HG02981 (cell line): Measurements from ENCODE around the gene TRIM73.
A peak's percentile ranks its signal among the peaks of the same experiment; 100 is the strongest.
"Not testable (repeated sequence)": the region's sequence is repeated elsewhere in the genome, so short reads cannot be mapped to it uniquely, and the experiment has no call there.

Experiments used
- ATAC-seq: cut with Tn5 transposase; IDR thresholded peaks from one replicate; pipeline ENCODE4 v1.9.1; 2021; ENCODE audit warnings: mild to moderate bottlenecking, moderate library complexity; ENCODE audit not compliant: unreplicated experiment

TRIM73 gene

GRCh38 chr7:75395329-75395728 lies at the start of gene TRIM73:
Gene TRIM73, plus strand, starts transcription at chr7:75395629. Its CDS starts 3,305 bp downstream, at chr7:75398934.
- ATAC-seq: not testable (repeated sequence)

GRCh38 chr7:75358671-75359541 lies 36.5 kb upstream of the TRIM73 start:
- ATAC-seq: peak; percentile 80

DNA sequence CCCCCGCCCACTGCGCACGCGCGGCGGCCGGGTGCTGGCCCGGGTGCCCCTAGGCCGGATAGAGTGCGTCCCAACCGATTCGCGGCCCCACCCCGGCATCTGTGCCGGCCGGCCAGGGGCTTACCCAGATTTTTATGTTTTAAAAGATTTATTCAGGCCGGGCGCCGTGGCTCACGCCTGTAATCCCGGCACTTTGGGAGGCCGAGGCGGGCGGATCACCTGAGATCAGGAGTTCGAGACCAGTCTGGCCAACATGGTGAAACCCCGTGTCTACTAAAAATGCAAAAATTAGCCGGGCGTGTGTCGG lies 35.9 kb upstream of the TRIM73 start:
- peak; percentile 55 for ATAC-seq

DNA sequence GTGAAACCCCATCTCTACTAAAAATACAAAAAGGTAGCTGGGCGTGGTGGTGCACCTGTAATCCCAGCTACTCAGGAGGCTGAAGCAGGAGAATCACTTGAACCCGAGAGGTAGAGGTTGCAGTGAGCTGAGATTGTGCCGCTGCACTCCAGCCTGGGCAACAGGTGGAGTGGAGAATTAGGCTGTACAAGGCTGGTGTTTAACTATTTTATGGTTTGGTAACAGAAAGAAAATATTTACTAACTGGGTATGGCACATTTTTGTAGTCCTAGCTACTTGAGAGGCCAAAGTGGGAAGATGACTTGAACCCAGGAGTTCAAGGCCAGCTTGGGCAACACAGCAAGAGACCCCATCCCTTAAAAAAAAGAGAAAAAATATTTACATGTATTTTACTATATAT lies 31.4 kb upstream of the TRIM73 start:
- not testable (repeated sequence) for ATAC-seq

DNA sequence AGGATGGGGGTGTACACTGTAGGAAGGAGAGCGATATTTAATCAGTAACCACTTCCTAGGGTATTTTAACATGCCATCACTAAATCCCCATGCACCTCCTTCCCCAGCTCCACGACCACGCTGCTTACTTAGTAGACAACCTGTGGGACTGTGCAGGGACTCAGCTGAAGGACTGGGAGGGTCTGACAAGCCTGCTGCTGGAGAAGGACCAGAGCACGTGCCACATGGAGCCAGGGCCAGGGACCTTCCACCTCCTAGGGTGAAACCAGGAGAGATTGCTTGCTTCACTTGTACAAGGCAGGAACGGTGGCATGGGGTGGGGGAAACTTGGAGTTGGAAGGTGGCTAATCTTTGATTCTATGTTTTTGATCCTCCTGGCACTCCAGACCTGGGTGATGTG lies 28.8 kb upstream of the TRIM73 start:
- ATAC-seq: not testable (repeated sequence)

DNA sequence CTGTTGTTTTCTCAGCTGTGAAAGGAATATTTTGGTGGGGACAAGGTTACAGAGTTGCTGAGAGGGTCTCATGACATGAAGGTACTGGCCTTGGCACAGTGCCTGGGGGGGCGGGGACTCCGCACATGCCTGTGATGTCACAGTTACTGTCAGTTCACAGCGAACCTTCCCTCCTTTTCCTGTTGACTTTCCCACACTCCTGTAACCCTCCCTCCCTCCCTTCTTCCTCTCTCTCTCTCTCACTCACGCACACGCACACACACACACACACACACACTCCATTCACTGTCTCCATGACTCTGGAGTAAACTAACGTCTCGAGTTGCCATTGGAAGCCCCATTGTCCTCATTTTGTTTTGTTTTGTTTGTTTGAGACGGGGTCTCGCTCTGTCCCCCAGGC lies 28.1 kb upstream of the TRIM73 start:
- not testable (repeated sequence) for ATAC-seq

- ATAC-seq: not testable (repeated sequence)
Measured at GRCh38 chr7:75374144-75374518, 21.3 kb upstream of the TRIM73 start.

- not testable (repeated sequence) for ATAC-seq
Measured at GRCh38 chr7:75374519-75375317, 20.7 kb upstream of the TRIM73 start.

DNA sequence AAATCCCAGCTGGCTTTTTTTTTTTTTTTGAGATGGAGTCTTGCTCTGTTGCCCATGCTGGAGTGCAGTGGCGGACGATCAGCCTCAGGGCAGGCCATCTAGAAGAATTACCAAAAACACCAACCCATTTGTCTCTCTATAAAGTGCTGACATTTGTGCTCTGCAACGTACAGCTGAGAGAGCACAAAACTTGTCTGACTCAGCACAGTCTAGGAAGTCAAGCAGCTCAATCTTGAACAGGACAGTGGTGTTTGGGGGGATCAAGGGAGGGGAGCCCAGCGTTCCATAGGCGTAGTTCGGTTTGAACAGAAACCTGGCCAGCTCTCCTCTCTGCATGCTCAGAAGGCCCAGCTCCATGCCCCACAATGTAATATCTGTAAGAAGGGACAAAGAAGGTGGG lies 2.2 kb upstream of the TRIM73 start:
- not testable (repeated sequence) for ATAC-seq

- not testable (repeated sequence) for ATAC-seq
Measured at GRCh38 chr7:75397865-75398264, 2.4 kb downstream of the TRIM73 start.

GRCh38 chr7:75398771-75399700 lies 3.6 kb downstream of the TRIM73 start:
- ATAC-seq: not testable (repeated sequence)

DNA sequence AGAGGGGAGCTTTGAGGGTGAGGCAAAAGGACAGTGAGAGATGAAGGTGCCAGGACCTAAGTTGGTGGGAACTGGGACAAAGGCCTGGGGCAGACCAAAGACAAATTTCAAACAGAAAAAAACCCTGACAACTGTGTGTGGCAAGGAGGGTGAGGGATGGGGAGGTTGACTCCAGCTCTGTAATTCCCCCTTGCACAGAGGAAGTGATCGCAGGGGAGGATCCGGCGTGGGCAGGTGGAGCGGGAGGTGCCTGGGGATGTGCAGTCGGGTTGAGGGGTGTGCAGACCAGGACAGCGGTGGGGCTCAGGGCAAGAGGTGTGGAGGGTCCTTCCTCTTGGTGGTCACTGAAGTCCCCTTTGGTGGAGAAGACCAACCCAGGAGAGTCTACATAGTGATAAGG lies 5.1 kb downstream of the TRIM73 start:
- ATAC-seq: not testable (repeated sequence)

DNA sequence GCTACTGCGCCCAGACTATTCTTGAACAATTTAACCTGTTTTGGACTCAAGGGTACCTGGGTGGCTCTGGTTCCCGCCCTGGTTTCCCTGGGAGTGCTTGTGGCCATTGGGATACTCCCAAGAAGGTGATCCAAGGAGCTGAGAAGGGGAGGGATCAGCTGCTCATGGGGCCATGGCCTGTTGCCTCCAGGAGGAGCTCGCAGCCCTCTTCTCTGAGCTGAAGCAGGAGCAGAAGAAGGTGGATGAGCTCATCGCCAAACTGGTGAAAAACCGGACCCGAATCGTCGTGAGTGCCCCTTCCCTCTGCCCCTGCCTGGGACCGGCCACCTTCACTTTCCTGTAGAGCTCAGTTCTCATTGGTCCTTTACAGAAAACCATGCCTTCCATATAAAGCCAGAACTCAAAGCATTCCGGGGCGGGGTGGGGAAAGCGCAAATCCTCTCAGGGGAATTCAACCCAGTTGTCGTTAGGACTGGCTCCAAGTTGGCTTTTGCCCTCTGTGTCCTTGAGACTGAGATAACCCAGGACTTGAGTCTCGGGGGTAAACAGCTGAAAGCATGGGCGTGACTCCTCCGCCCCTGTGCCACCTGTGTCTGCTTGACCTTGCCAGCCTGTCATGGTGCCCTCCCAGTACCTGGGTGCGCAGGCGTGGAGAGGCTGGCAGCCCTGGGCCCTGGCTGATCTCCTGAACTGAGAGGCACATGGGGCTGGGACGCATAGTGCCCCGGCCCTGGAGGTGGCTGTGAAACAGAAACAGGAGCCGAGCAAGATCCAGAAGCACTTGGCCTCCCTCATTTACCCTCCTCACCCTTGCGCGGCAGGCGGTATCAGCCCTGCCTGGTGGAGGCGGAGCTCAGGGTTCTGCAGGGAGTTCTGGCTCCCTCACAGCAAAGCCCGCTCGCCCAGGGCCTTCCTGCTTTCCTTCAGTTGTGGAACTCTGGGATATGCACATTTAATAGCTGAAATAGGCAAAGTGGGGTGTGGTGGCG lies 8.3 kb downstream of the TRIM73 start:
- not testable (repeated sequence) for ATAC-seq

- not testable (repeated sequence) for ATAC-seq
Measured at GRCh38 chr7:75404663-75405062, 9.2 kb downstream of the TRIM73 start.

GRCh38 chr7:75409880-75410822 lies 14.7 kb downstream of the TRIM73 start:
- ATAC-seq: peak; percentile 87

GRCh38 chr7:75410823-75411173 lies 15.4 kb downstream of the TRIM73 start:
- not testable (repeated sequence) for ATAC-seq

- ATAC-seq: not testable (repeated sequence)
Measured at GRCh38 chr7:75414204-75414603, 18.8 kb downstream of the TRIM73 start.

- not testable (repeated sequence) for ATAC-seq
Measured at GRCh38 chr7:75414708-75415427, 19.4 kb downstream of the TRIM73 start.
